ENCODE data around the gene CPPED1.

GRCh38 chr16:12724226-12724625 lies 79.5 kb downstream of the CPPED1 start:
- TF ChIP-seq CTCF (IDR thresholded peaks at IDR 0.05 in 8 of 11, conservative IDR thresholded peaks at IDR 0.05 in 3 of 11) (no peak), POLR2A (IDR thresholded peaks at IDR 0.05) (no peak), POLR2AphosphoS5 (IDR thresholded peaks at IDR 0.05) (no peak)

Measured in spleen (tissue), 7 donors.